K562 (cell line): ENCODE results near the gene SLC43A2. TPM values are rescaled to one million over a fixed set of nuclear protein-coding genes. Genes with fewer than 3 reads are reported as not detected.

ENCODE experiments used
- ATAC-seq: fragments of 200-7000 bp; cut with Tn5 transposase; 3 replicates; pipeline ENCODE4 v1.9.1; 2020; ENCODE audit warnings: moderate library complexity
- BruUV-seq: library from RNA; stranded (reverse); fragments of 400-500 nt; replicated peaks from 2 replicates; lab custom pipeline; 2021; lab: Mats Ljungman, UMichigan
- CTCF ChIA-PET: fragments of 300-600 bp; formaldehyde crosslinking; extraction: SDS; loops from one replicate; lab custom pipeline; 2021; ENCODE audit warnings: low intra/inter-chr PET ratio; lab: Yijun Ruan, JAX
- POLR2A ChIA-PET: fragments of 300-600, 350-650 bp; sonication (Branson Sonifier 250); formaldehyde crosslinking; extraction: SDS; loops from one replicate; lab custom pipeline; 2021; ENCODE audit warnings: antibody characterized with exemption, inconsistent platforms; lab: Yijun Ruan, JAX
- DNase-seq, 4 experiments: peaks; one replicate each; pipeline versions ENCODE4 v3.0.0 to v3.0.0-alpha.2; 2011 to 2018; ENCODE audit warnings: low spot score in 3 of 4, mixed read lengths in 3 of 4; ENCODE audit errors: extremely low read depth in 1 of 4
- FAIRE-seq: peaks from 2 replicates; lab custom pipeline; 2011; peaks lifted over from hg19 to GRCh38; lab: Jason Lieb, UNC
- H2AFZ ChIP-seq: 2 replicates; pipeline ENCODE4 v1.6.0; 2011; ENCODE audit warnings: low read depth, low read length, control low read depth, inconsistent platforms
- H3K27ac ChIP-seq: fragments of 200-600 bp; 3 replicates; pipeline ENCODE4 v1.8.0; 2011; ENCODE audit warnings: low read depth, mild to moderate bottlenecking, control low read depth, inconsistent platforms, low read length, moderate library complexity, mixed read lengths; ENCODE audit errors: extremely low read depth
- H3K27me3 ChIP-seq, 2 experiments: fragments of 300-600 bp in 1 of 2; 2 replicates in 1 of 2; 3 replicates in 1 of 2; pipeline versions ENCODE4 v1.6.0 to v1.8.0; 2011; ENCODE audit warnings: inconsistent platforms in 2 of 2, low read length in 2 of 2, mild to moderate bottlenecking in 1 of 2, mixed read lengths in 1 of 2, moderate library complexity in 1 of 2; ENCODE audit not compliant: control insufficient read depth in 2 of 2, insufficient read depth in 2 of 2
- H3K36me3 ChIP-seq: fragments of 300-600 bp; 3 replicates; pipeline ENCODE4 v1.8.0; 2011; ENCODE audit warnings: mild to moderate bottlenecking, low read length, inconsistent platforms; ENCODE audit not compliant: control insufficient read depth, insufficient read depth
- H3K4me1 ChIP-seq, 2 experiments: fragments of 200-600 bp in 1 of 2; replicated peaks in 1 of 2; 2 replicates in 1 of 2; 3 replicates in 1 of 2; pipeline versions ENCODE4 v1.5.1 to v1.8.0; 2011; ENCODE audit warnings: inconsistent platforms in 2 of 2, low read length in 2 of 2, mild to moderate bottlenecking in 1 of 2, mixed read lengths in 1 of 2, moderate library complexity in 1 of 2; ENCODE audit not compliant: control insufficient read depth in 2 of 2, insufficient read depth in 2 of 2
- H3K4me2 ChIP-seq: 2 replicates; pipeline ENCODE4 v1.6.1; 2011; ENCODE audit warnings: low read length, control low read depth, inconsistent platforms, mixed read lengths; ENCODE audit not compliant: insufficient read depth
- H3K4me3 ChIP-seq: fragments of 200-600 bp; sonication (generic), shearing (Covaris generic); 2 replicates; pipeline ENCODE4 v1.5.1; 2016; ENCODE audit warnings: control low read depth, inconsistent platforms
- H3K79me2 ChIP-seq: fragments of 200-600 bp; 3 replicates; pipeline ENCODE4 v1.8.0; 2011; ENCODE audit warnings: low read length, inconsistent platforms; ENCODE audit not compliant: control insufficient read depth, insufficient read depth
- H3K9ac ChIP-seq, 2 experiments: 2 replicates each; pipeline versions ENCODE4 v1.6.0 to v1.6.1; 2011; ENCODE audit warnings: low read depth in 2 of 2, low read length in 2 of 2, control low read depth in 1 of 2, inconsistent platforms in 1 of 2, mild to moderate bottlenecking in 1 of 2, mixed read lengths in 1 of 2; ENCODE audit not compliant: insufficient read depth in 1 of 2
- H3K9me1 ChIP-seq: one replicate; pipeline ENCODE4 v1.6.0; 2011; ENCODE audit warnings: inconsistent platforms, mild to moderate bottlenecking, low read length, moderate library complexity; ENCODE audit not compliant: control insufficient read depth, insufficient read depth
- H3K9me3 ChIP-seq: replicated peaks from 2 replicates; pipeline ENCODE4 v1.5.1; 2011; ENCODE audit warnings: low read depth, low read length, inconsistent platforms; ENCODE audit not compliant: control insufficient read depth, insufficient read depth
- H4K20me1 ChIP-seq: replicated peaks from 2 replicates; pipeline ENCODE4 v1.6.1; 2011; ENCODE audit warnings: low read length, inconsistent platforms, mixed read lengths; ENCODE audit not compliant: control insufficient read depth, insufficient read depth
- ADNP ChIP-seq: fragments of 200-800 bp; sonication (Bioruptor generic); IDR thresholded peaks from 2 replicates; pipeline ENCODE4 v1.6.1; 2016; ENCODE audit warnings: missing genetic modification characterization, missing compliant biosample characterization
- CEBPB ChIP-seq: fragments of 450-650 bp; IDR thresholded peaks from 2 replicates; pipeline ENCODE4 v1.6.1; 2016; ENCODE audit warnings: missing genetic modification characterization, missing compliant biosample characterization
- CEBPG ChIP-seq, 3 experiments: fragments of 200-800 bp in 1 of 3; sonication (Bioruptor generic) in 1 of 3; sonication (generic) in 1 of 3; formaldehyde crosslinking in 1 of 3; IDR thresholded peaks in 2 of 3; conservative IDR thresholded peaks in 1 of 3; 2 replicates each; pipeline versions ENCODE4 v1.6.1 to v1.8.0; 2016 to 2022; ENCODE audit warnings: missing compliant biosample characterization in 2 of 3, missing genetic modification characterization in 2 of 3, mild to moderate bottlenecking in 1 of 3, missing genetic modification reagents in 1 of 3
- CREM ChIP-seq: IDR thresholded peaks from 2 replicates; pipeline ENCODE4 v1.6.1; 2014; ENCODE audit warnings: antibody characterized with exemption, low read depth
- FOXK2 ChIP-seq, 2 experiments: fragments of 450-650 bp; IDR thresholded peaks in 1 of 2; conservative IDR thresholded peaks in 1 of 2; 2 replicates each; pipeline ENCODE4 v1.6.1; 2016; ENCODE audit warnings: low read depth in 2 of 2, mild to moderate bottlenecking in 1 of 2
- HEY1 ChIP-seq: fragments of 250-450 bp; sonication (Bioruptor Pico); IDR thresholded peaks from 2 replicates; pipeline ENCODE4 v1.5.0; 2020; ENCODE audit warnings: mild to moderate bottlenecking, moderate library complexity, borderline replicate concordance
- HMBOX1 ChIP-seq: sonication (generic); IDR thresholded peaks from 2 replicates; pipeline ENCODE4 v1.6.1; 2016
- RB1 ChIP-seq: fragments of 450-650 bp; IDR thresholded peaks from 2 replicates; pipeline ENCODE4 v1.6.1; 2017; ENCODE audit warnings: low read depth, mild to moderate bottlenecking
- SPI1 ChIP-seq: IDR thresholded peaks from 2 replicates; pipeline ENCODE4 v1.6.1; 2011; ENCODE audit warnings: low read depth, low read length, control low read depth, borderline replicate concordance
- TFAP4 ChIP-seq: sonication (generic); formaldehyde crosslinking; IDR thresholded peaks from 2 replicates; pipeline ENCODE4 v1.8.0; 2022; ENCODE audit warnings: missing genetic modification reagents, mild to moderate bottlenecking, moderate library complexity, borderline replicate concordance
- UBTF ChIP-seq, 2 experiments: IDR thresholded peaks; 2 replicates each; pipeline ENCODE4 v1.6.1; 2012; ENCODE audit warnings: improper control_type of control experiment in 2 of 2, low read depth in 2 of 2, low read length in 2 of 2, borderline replicate concordance in 1 of 2
- YY1 ChIP-seq, 3 experiments: IDR thresholded peaks; 2 replicates each; pipeline ENCODE4 v1.6.1; 2011; ENCODE audit warnings: low read length in 2 of 3, mild to moderate bottlenecking in 2 of 3, moderate library complexity in 2 of 3, borderline replicate concordance in 1 of 3, control low read depth in 1 of 3, low read depth in 1 of 3; ENCODE audit not compliant: insufficient read depth in 3 of 3, insufficient replicate concordance in 2 of 3, control insufficient read depth in 1 of 3, insufficient read length in 1 of 3; ENCODE audit errors: extremely low read depth in 1 of 3
- ZFP30 ChIP-seq: fragments of 250-450 bp; sonication (Bioruptor Pico); IDR thresholded peaks from 2 replicates; pipeline ENCODE4 v1.8.0; 2022; ENCODE audit warnings: moderate library complexity, mild to moderate bottlenecking, inconsistent platforms, borderline replicate concordance
- WGBS: fragments of 100-300 bp; shearing (Covaris generic); methylation state at CpG from one replicate; pipeline ENCODE4 v1.1.6; 2016; ENCODE audit warnings: low coverage, mixed read lengths; ENCODE audit not compliant: insufficient coverage; ENCODE audit errors: missing lambda C conversion rate; 5-methylcytosine and 5-hydroxymethylcytosine counted together
- in situ Hi-C: fragments of 300-500 bp; cut with MboI; formaldehyde crosslinking; loops from 4 replicates; pipeline ENCODE4 v1.15.0; 2018; ENCODE audit warnings: inconsistent platforms, mixed read lengths
- intact Hi-C: fragments of 100-400 bp; cut with micrococcal nuclease; formaldehyde crosslinking; loops from 2 replicates; pipeline ENCODE4 v1.14.2; 2022
- polyA plus RNA-seq, 8 experiments: library from polyadenylated mRNA; depleted of rRNA in 4 of 8; stranded (reverse) in 5 of 8; unstranded in 3 of 8; fragments of >200 nt; fragmentation: Nextera tagmentation in 2 of 8; fragmentation: Illumina TruSeq in 1 of 8; extraction: Ambion mirVana in 2 of 8; extraction: Trizol in 1 of 8; gene quantifications; 2 replicates each; pipeline versions ENCODE4 v1.2.1 to v1.2.3, GENCODE V29; 2011 to 2014; ENCODE audit warnings: inconsistent platforms in 1 of 8, missing spikeins in 1 of 8
- total RNA-seq, 7 experiments: library from RNA; depleted of rRNA in 6 of 7; stranded (reverse); fragments of >200 nt in 6 of 7; fragmentation: Illumina TruSeq in 2 of 7; extraction: Trizol in 2 of 7; gene quantifications; 2 replicates each; pipeline versions ENCODE4 v1.2.1 to v1.2.3, GENCODE V29; 2011 to 2021; ENCODE audit warnings: low replicate concordance in 1 of 7

The SLC43A2 gene
- total and polyA plus RNA-seq, 9 of the 15 experiments (the other 6 are each of a cell fraction or from before 2014, with no cell fraction given), result 0.03 to 10.2 (median 3.6) TPM

- H3K4me2 ChIP-seq, result peak overlapping the region; percentile 90; the same call in 1 of the 2 replicates
- peaks cover 8% of the 10 kb centered on the region; the same call in 1 of the 2 replicates for H4K20me1 ChIP-seq
- no peaks in the 10 kb centered on the region for H3K9me3 ChIP-seq
- DNase-seq, result peak; percentile 25 to 60 (median 42)
- no peaks in the 10 kb centered on the region for H3K79me2 ChIP-seq
- H3K9ac ChIP-seq, result peak overlapping the region; percentile 83 to 94; a peak in 3 of 4 replicates
- in situ Hi-C loops (no loop called here), intact Hi-C loops (no loop called here)
- ATAC-seq, result no peak
- peak; percentile 58 for FAIRE-seq
- CTCF ChIA-PET, result no interaction called here
- H3K27ac ChIP-seq, result peak overlapping the region; percentile 92; the same call in 1 of the 3 replicates
- peak overlapping the region; percentile 66 for H3K4me3 ChIP-seq
- H2AFZ ChIP-seq, result peak overlapping the region; percentile 86
- H3K9me1 ChIP-seq, result no peaks in the 10 kb centered on the region
- BruUV-seq, result no TSS peak
- WGBS, result 7% methylated on average over 5 of the region's 39 CpGs
- POLR2A ChIA-PET, result interaction anchor here (0.6 to 3.3 kb wide), 4 partner anchors 10 to 53 kb away, joined by 3 to 25 read pairs (median 4); no protein-coding TSS in a partner anchor
- H3K27me3 ChIP-seq, result no peaks in the 10 kb centered on the region
- H3K4me1 ChIP-seq, result peaks cover 9 to 40% of the 10 kb centered on the region in 2 experiments
- H3K36me3 ChIP-seq, result no peaks in the 10 kb centered on the region
- TF ChIP-seq SPI1 (peak; percentile 99), YY1 (IDR thresholded peaks at IDR 0.05; ENCODE audit: borderline replicate concordance in 1 of 3, control insufficient read depth in 1 of 3, extremely low read depth in 1 of 3, insufficient read depth in 3 of 3, insufficient read length in 1 of 3, insufficient replicate concordance in 2 of 3, low read depth in 1 of 3, low read length in 2 of 3) (peak in 1 of 3 experiments; percentile 12), RB1 (0 out of 2 replicates have a peak, but pooled peaks have one; percentile 27), CEBPB (peak; percentile 84), ADNP (no peak), CREM (0 out of 2 replicates have a peak, but pooled peaks have one; percentile 6), ZFP30 (CRISPR knock-in tag) (no peak), UBTF (IDR thresholded peaks at IDR 0.05; ENCODE audit: borderline replicate concordance in 1 of 2, low read depth in 2 of 2, low read length in 2 of 2) (0 out of 4 replicates have a peak, but pooled peaks of 1 of the 2 experiments have one; percentile 28), HMBOX1 (0 out of 2 replicates have a peak, but pooled peaks have one; percentile 28), HEY1 (CRISPR knock-in tag) (no peak), CEBPG (CRISPR knock-in tag; IDR thresholded peaks at IDR 0.05) (peak; percentile 67; the same call in 1 of the 2 replicates), CEBPG (tag; conservative IDR thresholded peaks at IDR 0.05 in 1 of 2, IDR thresholded peaks at IDR 0.05 in 1 of 2) (peak in 1 of 2 experiments; percentile 22; a peak in 1 of 4 replicates), TFAP4 (peak; percentile 12; the same call in 1 of the 2 replicates), FOXK2 (conservative IDR thresholded peaks at IDR 0.05 in 1 of 2, IDR thresholded peaks at IDR 0.05 in 1 of 2; ENCODE audit: low read depth in 2 of 2) (peak; percentile 72 to 76; a peak in 3 of 4 replicates)
Observed at GRCh38 chr17:1627182-1627981, 1.3 kb downstream of the SLC43A2 start.
